Measurements from ENCODE around the gene HS6ST3. TPM values are rescaled to one million over a fixed set of nuclear protein-coding genes. Genes with fewer than 3 reads are reported as not detected.

HS6ST3 gene
- total RNA-seq, 1 experiment from 2014 or later, result 1.6 TPM

GRCh38 chr13:96651598-96651997 is 561.7 kb downstream of the HS6ST3 start:
- DNase-seq (ENCODE audit: low read depth), result no peak

DNA sequence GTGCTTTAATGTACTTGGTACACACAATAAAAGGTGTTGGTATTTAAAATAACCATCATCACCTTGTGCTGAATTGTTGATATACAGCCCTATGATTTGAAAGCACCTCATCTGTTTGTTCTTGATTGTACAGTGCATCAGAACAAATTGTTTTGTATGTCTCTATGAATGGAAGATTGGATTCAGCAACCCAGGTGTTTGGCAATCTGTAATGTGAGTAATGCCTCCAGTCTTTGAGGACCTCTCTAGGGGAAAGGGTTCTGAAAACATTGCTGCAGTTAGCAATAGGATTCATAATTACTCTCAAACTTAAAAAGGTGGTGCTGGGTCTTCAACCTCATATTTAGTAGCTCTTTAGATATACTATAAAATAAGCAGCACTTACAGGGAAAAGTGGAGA is 562.6 kb downstream of the HS6ST3 start:
- no peak for DNase-seq (ENCODE audit: low read depth)

GRCh38 chr13:96661612-96662011 is 571.7 kb downstream of the HS6ST3 start:
- DNase-seq (ENCODE audit: low read depth), result no peak

DNA sequence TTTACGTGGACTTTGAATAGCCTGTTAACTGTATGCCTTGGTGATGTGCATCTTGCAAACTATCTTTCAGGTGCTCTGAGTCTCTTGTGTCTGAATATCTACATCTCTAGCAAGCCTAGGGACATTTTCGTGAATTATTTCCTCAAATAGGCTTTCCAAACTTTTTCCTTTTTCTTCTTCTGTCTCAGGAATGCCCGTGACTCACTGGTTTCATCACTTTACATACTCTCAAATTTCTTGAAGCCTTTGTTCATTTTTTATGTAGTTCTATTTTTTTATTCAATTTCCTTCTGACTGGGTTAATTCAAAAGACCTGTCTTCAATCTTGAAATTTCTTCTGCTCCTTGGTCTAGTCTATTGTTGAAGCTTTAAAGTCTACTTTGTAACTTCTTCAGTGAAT is 572.1 kb downstream of the HS6ST3 start:
- DNase-seq (ENCODE audit: low read depth), result no peak

DNA sequence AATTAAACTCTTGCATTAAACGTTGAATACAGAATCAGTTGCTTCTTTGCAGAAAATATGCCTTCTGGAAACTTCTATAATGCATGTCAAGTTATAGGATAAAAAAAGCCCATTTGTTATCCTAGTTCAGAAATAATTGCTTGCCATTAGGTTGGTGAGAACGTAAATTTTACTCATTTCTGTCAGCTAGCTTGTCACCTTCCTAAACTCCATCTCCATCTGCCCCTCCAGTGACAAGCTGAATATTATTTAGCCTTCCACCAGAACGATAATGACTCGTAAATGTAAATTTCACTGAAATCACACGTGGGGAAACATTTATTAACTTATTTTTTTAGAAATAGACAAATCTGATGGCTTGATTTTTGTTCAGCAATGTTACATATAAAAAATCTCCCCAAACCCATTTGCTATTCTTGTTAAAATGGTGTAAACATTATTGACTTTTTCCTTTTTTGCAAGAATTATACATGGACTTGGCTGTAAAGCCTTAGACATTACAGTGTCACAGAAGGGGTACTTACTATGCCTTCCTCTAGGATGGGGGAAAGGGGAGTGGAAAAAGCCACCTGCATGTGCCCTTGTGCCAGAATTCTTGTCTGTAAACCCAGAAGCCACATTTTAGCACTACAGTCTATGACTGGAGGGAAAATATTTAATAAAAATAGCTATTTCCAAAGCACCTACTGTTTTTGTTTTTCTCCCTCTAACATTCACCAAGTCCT is 577.5 kb downstream of the HS6ST3 start:
- DNase-seq (ENCODE audit: low read depth), result no peak

GRCh38 chr13:96671073-96671472 is 581.2 kb downstream of the HS6ST3 start:
- DNase-seq (ENCODE audit: low read depth), result peak; percentile 12

- DNase-seq (ENCODE audit: low read depth), result no peak
Measured at GRCh38 chr13:96672016-96672415, 582.1 kb downstream of the HS6ST3 start.

- DNase-seq (ENCODE audit: low read depth), result no peak
Measured at GRCh38 chr13:96673825-96674224, 583.9 kb downstream of the HS6ST3 start.

DNA sequence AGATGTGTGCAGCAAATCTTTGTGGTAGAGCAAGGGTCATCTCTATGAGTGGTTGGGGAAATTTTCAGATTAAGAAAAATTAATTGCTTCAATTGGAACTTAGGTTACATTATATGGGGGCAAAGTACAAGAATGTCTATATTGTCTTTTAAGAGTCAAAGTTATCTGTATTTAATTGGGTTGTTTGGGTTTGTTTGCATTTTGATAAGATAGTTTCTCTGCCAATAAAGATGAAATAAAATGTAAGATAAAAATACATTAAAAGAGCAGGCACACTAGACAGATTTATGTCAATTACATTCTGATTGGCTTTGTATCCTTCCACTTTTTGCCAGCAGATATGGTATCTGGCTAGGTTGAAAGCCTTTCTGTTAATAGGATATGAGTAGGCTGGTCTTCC is 587.1 kb downstream of the HS6ST3 start:
- no peak for DNase-seq (ENCODE audit: low read depth)

DNA sequence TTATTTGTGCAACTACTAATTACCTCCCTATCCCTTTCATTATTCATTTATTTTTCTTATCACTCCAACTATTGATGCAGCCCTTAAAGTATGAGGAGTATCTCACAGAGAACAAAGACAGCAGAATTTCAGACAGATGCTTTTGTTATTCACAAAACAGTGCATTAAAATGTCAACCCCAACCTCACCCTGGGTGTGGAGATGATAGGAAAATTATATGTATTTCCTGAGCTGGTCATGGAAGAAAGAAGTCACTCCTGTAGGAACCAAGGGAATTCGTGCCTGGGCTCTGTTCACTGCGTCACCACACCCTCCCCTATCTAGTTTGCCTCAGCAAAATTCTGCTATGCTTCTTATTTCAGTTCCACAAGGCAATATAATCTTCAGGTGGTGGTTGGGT is 588.9 kb downstream of the HS6ST3 start:
- DNase-seq (ENCODE audit: low read depth), result no peak

DNA sequence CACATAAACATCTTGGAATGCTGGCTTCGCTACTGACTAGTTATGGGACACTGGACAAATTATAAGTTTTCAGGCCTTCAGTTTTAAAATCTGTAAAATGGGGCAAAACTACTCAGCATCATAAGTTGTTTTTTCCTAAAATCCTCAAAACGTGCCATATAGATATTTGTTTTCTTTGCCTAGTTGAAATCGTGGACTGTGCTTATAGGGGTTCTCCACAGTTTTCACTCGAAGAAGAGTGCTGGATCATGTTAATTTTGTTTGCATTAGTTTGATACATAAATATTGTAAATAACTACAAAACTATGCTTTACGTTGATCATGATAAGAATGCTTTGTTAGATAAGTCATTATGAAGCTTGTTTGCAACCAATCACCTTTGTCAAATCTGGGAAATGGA is 591.0 kb downstream of the HS6ST3 start:
- no peak for DNase-seq (ENCODE audit: low read depth)

DNA sequence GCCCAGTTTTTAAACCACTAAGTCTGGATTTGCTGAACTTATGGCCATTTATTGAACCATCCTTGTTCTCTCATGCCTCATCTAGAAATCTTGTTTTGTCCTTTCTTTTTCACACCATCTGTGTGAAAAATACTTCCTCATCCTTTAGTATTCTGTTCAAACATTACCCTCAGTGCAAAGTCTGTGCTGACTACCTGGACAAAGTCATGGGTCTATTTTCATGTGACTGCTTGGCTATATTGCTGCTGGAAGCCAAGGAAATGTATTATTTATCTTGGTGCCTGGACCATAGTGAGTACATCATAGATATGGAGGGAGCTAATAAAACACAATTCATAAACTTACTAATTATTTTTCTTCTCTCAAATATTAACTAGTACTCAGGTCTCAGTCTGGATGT is 591.9 kb downstream of the HS6ST3 start:
- no peak for DNase-seq (ENCODE audit: low read depth)

GRCh38 chr13:96684469-96684868 is 594.6 kb downstream of the HS6ST3 start:
- no peak for DNase-seq (ENCODE audit: low read depth)

DNA sequence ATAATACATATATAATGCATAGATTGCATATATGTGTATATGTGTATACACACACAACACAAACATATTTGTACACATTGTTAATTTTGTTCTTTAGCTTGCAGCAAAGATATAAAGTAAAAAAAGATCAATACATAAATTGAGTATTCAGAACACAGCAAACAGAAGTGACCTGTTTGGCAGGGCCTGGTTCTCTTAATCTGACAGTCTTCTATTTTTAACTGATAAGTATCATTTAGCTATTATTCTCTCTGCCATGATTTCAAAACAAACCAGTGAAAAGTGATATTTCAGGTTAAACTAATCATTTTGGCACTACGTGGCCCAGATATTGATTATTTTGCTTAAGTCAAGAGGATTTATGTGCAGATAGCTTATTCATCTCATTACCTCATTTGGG is 595.0 kb downstream of the HS6ST3 start:
- DNase-seq (ENCODE audit: low read depth), result no peak

DNA sequence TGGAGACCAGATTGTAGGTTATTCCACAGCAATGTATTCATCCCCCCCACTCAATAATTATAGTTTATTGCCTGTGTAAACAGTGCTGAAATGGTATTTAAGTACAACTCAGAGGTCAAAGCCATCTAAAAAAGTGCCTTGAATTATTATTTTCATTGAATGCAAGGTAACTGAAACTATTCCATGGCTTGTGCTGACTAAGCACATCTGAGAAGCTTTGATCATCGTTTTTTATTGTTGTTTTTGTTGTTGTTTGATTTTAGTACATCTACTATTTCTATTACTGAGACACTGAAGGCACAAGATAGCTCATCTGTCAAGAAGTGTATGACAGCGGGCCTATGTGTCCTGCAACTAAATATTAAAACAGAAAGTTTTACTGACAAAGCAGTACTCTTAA is 596.4 kb downstream of the HS6ST3 start:
- no peak for DNase-seq (ENCODE audit: low read depth)

DNA sequence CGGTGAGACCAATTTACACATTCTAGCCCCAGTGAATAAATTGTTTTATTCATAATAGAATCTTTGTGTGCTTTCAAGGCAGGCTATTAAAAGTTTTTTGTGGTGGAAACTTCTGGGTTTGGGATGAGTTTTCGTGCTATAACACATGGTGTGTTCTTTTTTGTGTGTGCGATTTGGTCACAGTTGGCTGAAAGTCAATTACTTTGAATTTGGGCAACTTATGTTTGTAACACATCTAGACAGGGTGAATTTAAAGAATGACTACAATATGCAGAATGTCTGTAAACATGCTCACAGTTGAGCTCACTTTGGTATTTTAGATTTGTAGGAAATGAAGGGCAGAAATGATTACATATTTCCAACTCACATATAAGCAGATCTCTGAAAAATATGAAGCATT is 597.3 kb downstream of the HS6ST3 start:
- no peak for DNase-seq (ENCODE audit: low read depth)

GRCh38 chr13:96690998-96691397 is 601.1 kb downstream of the HS6ST3 start:
- no peak for DNase-seq (ENCODE audit: low read depth)

DNA sequence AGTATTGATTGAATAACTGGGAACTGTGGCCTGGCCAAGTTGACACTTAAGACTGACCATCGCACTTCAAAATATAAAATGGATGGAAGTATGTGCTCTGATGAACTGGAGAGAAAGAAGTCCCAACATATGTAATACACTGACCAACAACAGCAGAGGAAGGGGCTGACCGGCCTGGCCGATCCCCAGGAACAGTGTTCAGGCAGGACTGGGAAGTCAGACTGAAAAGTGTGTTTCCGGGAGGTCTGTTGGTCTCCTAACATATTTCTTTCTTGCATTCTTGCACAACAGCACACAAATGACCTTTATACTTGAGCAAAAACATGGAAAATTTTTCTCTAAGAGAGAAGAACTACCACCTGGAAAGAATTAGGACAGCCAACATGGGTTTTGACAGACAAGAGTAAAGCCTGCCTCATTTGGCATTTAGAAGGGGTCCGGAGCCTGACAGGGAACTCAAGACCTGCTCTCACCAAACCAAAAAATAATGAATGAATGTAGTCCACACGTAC is 606.5 kb downstream of the HS6ST3 start:
- DNase-seq (ENCODE audit: low read depth), result no peak

DNA sequence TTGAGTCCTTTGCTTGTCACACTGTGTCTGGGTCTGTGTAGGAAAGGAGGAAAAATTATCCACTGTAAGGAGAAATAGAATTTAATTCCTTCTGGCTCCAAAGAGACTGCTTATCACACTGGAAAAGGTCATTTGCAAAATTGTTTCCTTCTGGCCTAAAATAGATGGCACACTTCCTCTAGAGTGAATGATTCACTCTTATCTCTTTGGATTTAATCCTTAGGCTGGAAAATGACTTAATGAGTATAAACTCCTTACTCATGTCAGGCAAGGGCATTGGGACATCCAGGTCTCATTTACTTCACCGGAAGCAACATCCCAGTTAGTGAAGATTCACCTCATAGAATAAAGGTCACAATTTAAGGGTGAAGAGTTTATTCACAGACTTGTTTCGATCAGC is 610.8 kb downstream of the HS6ST3 start:
- DNase-seq (ENCODE audit: low read depth), result no peak

GRCh38 chr13:96707146-96707545 is 617.2 kb downstream of the HS6ST3 start:
- no peak for DNase-seq (ENCODE audit: low read depth)

GRCh38 chr13:96710166-96710862 is 620.4 kb downstream of the HS6ST3 start:
- peak; percentile 20 for DNase-seq (ENCODE audit: low read depth)

DNA sequence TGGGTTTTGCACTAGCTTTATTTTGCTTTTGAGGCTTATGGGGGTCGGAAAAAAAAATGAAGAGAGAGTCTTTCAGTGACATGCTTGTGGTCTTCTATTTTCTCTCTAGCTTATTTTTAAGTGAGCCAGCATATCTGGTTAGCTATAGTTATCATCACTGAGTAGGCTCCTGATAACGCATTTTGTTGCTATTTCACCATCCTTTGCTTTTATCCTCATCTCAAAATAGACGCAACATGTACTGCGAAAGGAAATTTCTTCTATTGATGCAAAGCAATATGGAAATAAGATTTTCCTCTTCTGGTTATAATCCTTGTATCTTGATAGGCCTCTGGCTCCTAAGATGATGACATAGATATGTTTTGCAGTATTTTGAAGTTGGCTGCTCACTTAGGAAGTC is 630.5 kb downstream of the HS6ST3 start:
- DNase-seq (ENCODE audit: low read depth), result no peak

- no peak for DNase-seq (ENCODE audit: low read depth)
Measured at GRCh38 chr13:96726651-96727050, 636.7 kb downstream of the HS6ST3 start.
